DLD1 (cell line): ENCODE results near the gene ZNF385B.

Source experiments
- in situ Hi-C: cut with HindIII; loops from 2 replicates; pipeline ENCODE4 v1.10.0; 2017; ENCODE audit warnings: low sequenced_read_pairs

The ZNF385B gene

GRCh38 chr2:179422037-179422643 is 439.3 kb downstream of the ZNF385B start:
- in situ Hi-C loops = no loop called here

GRCh38 chr2:179417436-179417949 is 443.9 kb downstream of the ZNF385B start:
- in situ Hi-C loops = no loop called here

- in situ Hi-C loops = no loop called here
These were observed 449.3 kb downstream of the ZNF385B start for GRCh38 chr2:179412112-179412511.

- in situ Hi-C loops = no loop called here
These were observed 450.7 kb downstream of the ZNF385B start for GRCh38 chr2:179410552-179411356.

- in situ Hi-C loops = no loop called here
These were observed 457.8 kb downstream of the ZNF385B start for GRCh38 chr2:179403624-179404023.

GRCh38 chr2:179393481-179393880 is 467.9 kb downstream of the ZNF385B start:
- in situ Hi-C loops = no loop called here
